A549 (cell line): ENCODE results near the gene CMTM2. TPM values are rescaled to one million over a fixed set of nuclear protein-coding genes. Genes with fewer than 3 reads are reported as not detected.
A peak's percentile ranks its signal among the peaks of the same experiment; 100 is the strongest.

Experiments
- ATAC-seq, 2 experiments: fragments of 200-7000 bp in 1 of 2; fragments of >200 bp in 1 of 2; cut with Nextera tagmentation in 1 of 2; cut with Tn5 transposase in 1 of 2; 3 replicates each; pipeline versions ENCODE4 v1.8.0 to v1.9.1; 2018 to 2020; ENCODE audit warnings: mild to moderate bottlenecking in 1 of 2, moderate library complexity in 1 of 2
- CTCF ChIA-PET: fragments of 300-600 bp; sonication (Branson Sonifier 250); formaldehyde crosslinking; extraction: SDS; loops from one replicate; lab custom pipeline; 2021; ENCODE audit warnings: antibody characterized with exemption, inconsistent platforms; lab: Yijun Ruan, JAX
- POLR2A ChIA-PET: fragments of 350-600 bp; formaldehyde crosslinking; extraction: SDS; loops from one replicate; lab custom pipeline; 2021; ENCODE audit warnings: antibody characterized with exemption, inconsistent platforms; lab: Yijun Ruan, JAX
- DNase-seq, 2 experiments: peaks; one replicate each; pipeline versions ENCODE4 v3.0.0 to v3.0.0-alpha.2; 2011 to 2016; ENCODE audit warnings: low read depth in 1 of 2, low spot score in 1 of 2
- FAIRE-seq: peaks from 2 replicates; lab custom pipeline; 2011; peaks lifted over from hg19 to GRCh38; lab: Jason Lieb, UNC
- H3K27ac ChIP-seq, 2 experiments: fragments of >200 bp; sonication (Bioruptor Twin); formaldehyde crosslinking; 3 replicates each; pipeline ENCODE4 v1.5.1; 2016 to 2017
- H3K4me1 ChIP-seq: fragments of >200 bp; sonication (Bioruptor Twin); formaldehyde crosslinking; 3 replicates; pipeline ENCODE4 v1.6.1; 2016
- H3K4me2 ChIP-seq: fragments of >200 bp; sonication (Bioruptor Twin); formaldehyde crosslinking; 3 replicates; pipeline ENCODE4 v1.6.1; 2016
- H3K4me3 ChIP-seq: fragments of >200 bp; sonication (Bioruptor Twin); formaldehyde crosslinking; 3 replicates; pipeline ENCODE4 v1.5.1; 2016
- H3K9me3 ChIP-seq: fragments of >200 bp; sonication (Bioruptor Twin); formaldehyde crosslinking; 3 replicates; pipeline ENCODE4 v1.6.1; 2016
- ATOH8 ChIP-seq: fragments of 250-450 bp; sonication (Bioruptor Pico); IDR thresholded peaks from 2 replicates; pipeline ENCODE4 v1.5.0; 2020; ENCODE audit warnings: low read depth, mild to moderate bottlenecking, moderate library complexity
- BCL3 ChIP-seq: fragments of >200 bp; sonication (Bioruptor Twin); formaldehyde crosslinking; IDR thresholded peaks from 3 replicates; pipeline ENCODE4 v1.6.1; 2016
- CBX2 ChIP-seq: fragments of 200-600 bp; sonication (generic); IDR thresholded peaks from 2 replicates; pipeline ENCODE4 v1.6.1; 2016; ENCODE audit warnings: low read depth, mild to moderate bottlenecking, borderline replicate concordance
- CHD2 ChIP-seq: fragments of 150-350 bp; IDR thresholded peaks from 2 replicates; pipeline ENCODE4 v1.6.1; 2014; ENCODE audit warnings: low read length; ENCODE audit not compliant: partially characterized antibody
- CHD4 ChIP-seq: fragments of 200-600 bp; sonication (generic); IDR thresholded peaks from 2 replicates; pipeline ENCODE4 v1.6.1; 2016; ENCODE audit warnings: antibody characterized with exemption, mild to moderate bottlenecking, borderline replicate concordance
- CTCF ChIP-seq: fragments of >200 bp; sonication (Bioruptor Twin); formaldehyde crosslinking; IDR thresholded peaks from 3 replicates; pipeline ENCODE4 v1.5.1; 2016
- E2F6 ChIP-seq: IDR thresholded peaks from 2 replicates; pipeline ENCODE4 v1.6.1; 2012; ENCODE audit warnings: low read depth, borderline replicate concordance
- FOSB ChIP-seq: fragments of 250-450 bp; sonication (Bioruptor Pico); IDR thresholded peaks from 2 replicates; pipeline ENCODE4 v1.5.0; 2020; ENCODE audit warnings: mild to moderate bottlenecking, moderate library complexity
- FOSL2 ChIP-seq, 2 experiments: fragments of 450-650 bp in 1 of 2; fragments of >200 bp in 1 of 2; sonication (Bioruptor Twin) in 1 of 2; formaldehyde crosslinking; IDR thresholded peaks; 2 replicates each; pipeline versions ENCODE4 v1.5.0 to v1.6.1; 2016 to 2020; ENCODE audit warnings: mild to moderate bottlenecking in 1 of 2, moderate library complexity in 1 of 2
- GATA3 ChIP-seq: IDR thresholded peaks from 2 replicates; pipeline ENCODE4 v1.6.1; 2012; ENCODE audit warnings: borderline replicate concordance
- HDAC2 ChIP-seq: fragments of 200-600 bp; sonication (generic); IDR thresholded peaks from 2 replicates; pipeline ENCODE4 v1.6.1; 2016
- HEYL ChIP-seq: fragments of 250-450 bp; sonication (Bioruptor Pico); IDR thresholded peaks from 2 replicates; pipeline ENCODE4 v1.8.0; 2021; ENCODE audit warnings: mild to moderate bottlenecking, moderate library complexity
- HMGXB4 ChIP-seq: fragments of 250-450 bp; sonication (Bioruptor Pico); IDR thresholded peaks from 2 replicates; pipeline ENCODE4 v1.5.0; 2021; ENCODE audit warnings: mild to moderate bottlenecking, moderate library complexity, borderline replicate concordance
- HOXA7 ChIP-seq: fragments of 250-450 bp; sonication (Bioruptor Pico); IDR thresholded peaks from 2 replicates; pipeline ENCODE4 v1.5.0; 2020; ENCODE audit warnings: mild to moderate bottlenecking, moderate library complexity
- HOXB5 ChIP-seq: fragments of 250-450 bp; sonication (Bioruptor Pico); IDR thresholded peaks from 2 replicates; pipeline ENCODE4 v1.5.0; 2020; ENCODE audit warnings: mild to moderate bottlenecking, moderate library complexity
- JUN ChIP-seq, 2 experiments: fragments of >200 bp; sonication (Bioruptor Twin); formaldehyde crosslinking; IDR thresholded peaks; 2 replicates in 1 of 2; 3 replicates in 1 of 2; pipeline ENCODE4 v1.6.1; 2016 to 2017
- JUNB ChIP-seq: fragments of >200 bp; sonication (Bioruptor Twin); formaldehyde crosslinking; IDR thresholded peaks from 2 replicates; pipeline ENCODE4 v1.6.1; 2016
- MAZ ChIP-seq: fragments of 150-350 bp; IDR thresholded peaks from 2 replicates; pipeline ENCODE4 v1.6.1; 2014; ENCODE audit warnings: antibody characterized with exemption, low read depth, low read length, borderline replicate concordance
- PHF8 ChIP-seq: fragments of 200-600 bp; sonication (generic); IDR thresholded peaks from 2 replicates; pipeline ENCODE4 v1.6.1; 2016; ENCODE audit warnings: low read depth, mild to moderate bottlenecking, antibody characterized with exemption, moderate library complexity, borderline replicate concordance
- POLR2A ChIP-seq: IDR thresholded peaks from 2 replicates; pipeline ENCODE4 v1.6.1; 2012; ENCODE audit warnings: mild to moderate bottlenecking, low read length
- POLR2AphosphoS2 ChIP-seq: conservative IDR thresholded peaks from 2 replicates; pipeline ENCODE4 v1.6.1; 2012; ENCODE audit warnings: low read length, improper control_type of control experiment, inconsistent platforms
- RCOR1 ChIP-seq: fragments of 150-350 bp; IDR thresholded peaks from 2 replicates; pipeline ENCODE4 v1.6.1; 2014; ENCODE audit warnings: antibody characterized with exemption, low read length, low read depth
- TFCP2L1 ChIP-seq: fragments of 250-450 bp; sonication (Bioruptor Pico); IDR thresholded peaks from 2 replicates; pipeline ENCODE4 v1.5.0; 2021; ENCODE audit warnings: mild to moderate bottlenecking
- USF2 ChIP-seq: fragments of 450-650 bp; IDR thresholded peaks from 2 replicates; pipeline ENCODE4 v1.6.1; 2014; ENCODE audit warnings: antibody characterized with exemption
- ZNF302 ChIP-seq: fragments of 250-450 bp; sonication (Bioruptor Pico); IDR thresholded peaks from 2 replicates; pipeline ENCODE4 v1.9.0; 2021; ENCODE audit warnings: inconsistent platforms, mild to moderate bottlenecking, moderate library complexity
- WGBS: methylation state at CpG from one replicate; pipeline ENCODE4 v1.1.6; 2017; ENCODE audit errors: missing lambda C conversion rate; 5-methylcytosine and 5-hydroxymethylcytosine counted together
- polyA plus RNA-seq, 4 experiments: library from polyadenylated mRNA; depleted of rRNA in 3 of 4; stranded (reverse); fragments of >200 nt; fragmentation: RNase III in 1 of 4; extraction: RNeasy Plus Mini Kit Qiagen cat#74134 plus additional on column Dnase treatment in 1 of 4; gene quantifications; 2 replicates in 3 of 4; 3 replicates in 1 of 4; pipeline ENCODE4 v1.2.3, GENCODE V29; 2011 to 2017

The CMTM2 gene
- polyA plus RNA-seq, 2 of the 4 experiments (the other 2 are of a cell fraction): 0.15 TPM; not detected in 1

GRCh38 chr16:66552286-66553177, 26.7 kb upstream of the CMTM2 start, which contains the start of gene CKLF (continued):
- TF ChIP-seq HMGXB4 (CRISPR knock-in tag): peak; percentile 69
- TF ChIP-seq HOXB5: peak; percentile 92
- TF ChIP-seq PHF8: peak; percentile 19; the same call in 1 of the 2 replicates
- peak; percentile 86 for TF ChIP-seq ATOH8 (CRISPR knock-in tag)
- no peak for TF ChIP-seq POLR2AphosphoS2
- TF ChIP-seq HOXA7 (CRISPR knock-in tag): peak; percentile 83; the same call in 1 of the 2 replicates
- TF ChIP-seq CHD2: peak; percentile 43
- TF ChIP-seq JUNB: no peak
- no peak for TF ChIP-seq FOSL2 (IDR thresholded peaks at IDR 0.05)
- TF ChIP-seq FOSL2 (CRISPR knock-in tag; IDR thresholded peaks at IDR 0.05): no peak
- TF ChIP-seq GATA3: no peak
- TF ChIP-seq HEYL: 0 out of 2 replicates have a peak, but pooled peaks have one; percentile 17
- peak; percentile 45; the same call in 1 of the 2 replicates for TF ChIP-seq USF2
- no peak for TF ChIP-seq CTCF
- TF ChIP-seq RCOR1: no peak
- TF ChIP-seq BCL3: peak; percentile 70; the same call in 1 of the 3 replicates
- no peak for TF ChIP-seq HDAC2
- TF ChIP-seq JUN (IDR thresholded peaks at IDR 0.05): peak; percentile 49 to 88; a peak in 4 of 5 replicates
- peak; percentile 100 for TF ChIP-seq E2F6

GRCh38 chr16:66553223-66553622, 26.0 kb upstream of the CMTM2 start:
- H3K27ac ChIP-seq: peak overlapping the region; percentile 90 to 91; a peak in 5 of 6 replicates
- POLR2A ChIA-PET: interaction anchor here (1.0 to 1.7 kb wide), 3 partner anchors 42 to 278 kb away, joined by 3 to 13 read pairs (median 8); partner anchors contain the start of genes CMTM3 and NAE1
- no peaks in the 10 kb centered on the region for H3K9me3 ChIP-seq
- H3K4me3 ChIP-seq: peak overlapping the region; percentile 51
- no peak for ATAC-seq
- DNase-seq: no peak
- H3K4me1 ChIP-seq: peaks cover 40% of the 10 kb centered on the region
- CTCF ChIA-PET: interaction anchor here (1.9 to 2.2 kb wide), 3 partner anchors 10 to 146 kb away, joined by 8 to 10 read pairs (median 8); no protein-coding TSS in a partner anchor
- H3K4me2 ChIP-seq: peak overlapping the region; percentile 92
- 71% methylated on average over 8 of the region's 8 CpGs for WGBS
- FAIRE-seq: no peak
- TF ChIP-seq CTCF (no peak), CHD4 (no peak), CBX2 (no peak), ZNF302 (CRISPR knock-in tag) (no peak), POLR2A (no peak), BCL3 (no peak), FOSB (CRISPR knock-in tag) (no peak), HOXB5 (no peak), MAZ (no peak), TFCP2L1 (CRISPR knock-in tag) (no peak)
